WTC11 (cell line): Measurements from ENCODE around the gene TUBGCP2. TPM values are rescaled to one million over a fixed set of nuclear protein-coding genes. Genes with fewer than 3 reads are reported as not detected.

ENCODE experiments used
- ATAC-seq: fragments of 200-7000 bp; cut with Tn5 transposase; 2 replicates; pipeline ENCODE4 v1.10.0; 2021; ENCODE audit warnings: mild to moderate bottlenecking, moderate library complexity
- CTCF ChIA-PET: fragments of 300-600 bp; sonication (Branson Sonifier 250); formaldehyde crosslinking; loops from one replicate; lab custom pipeline; 2021; ENCODE audit warnings: antibody characterized with exemption; lab: Charles Lee
- POLR2A ChIA-PET: fragments of 350-600 bp; sonication (Branson Sonifier 250); formaldehyde crosslinking; loops from one replicate; lab custom pipeline; 2021; ENCODE audit warnings: antibody characterized with exemption; lab: Charles Lee
- DNase-seq: peaks from one replicate; pipeline ENCODE4 v3.0.0; 2021; ENCODE audit warnings: low spot score
- H3K27ac Mint-ChIP-seq: 2 replicates; pipeline ENCODE4 v1.8.0; 2021; ENCODE audit warnings: mixed read lengths
- H3K27me3 Mint-ChIP-seq: 2 replicates; pipeline ENCODE4 v1.8.0; 2021; ENCODE audit warnings: low read depth, mild to moderate bottlenecking, moderate library complexity, mixed read lengths
- H3K36me3 Mint-ChIP-seq: 2 replicates; pipeline ENCODE4 v1.8.0; 2021; ENCODE audit warnings: mixed read lengths
- H3K4me1 Mint-ChIP-seq: 2 replicates; pipeline ENCODE4 v1.8.0; 2022; ENCODE audit warnings: mixed read lengths
- H3K4me3 Mint-ChIP-seq: 2 replicates; pipeline ENCODE4 v1.8.0; 2021; ENCODE audit warnings: mild to moderate bottlenecking, moderate library complexity, mixed read lengths
- H3K9me3 Mint-ChIP-seq: 2 replicates; pipeline ENCODE4 v1.8.0; 2021; ENCODE audit warnings: mixed read lengths
- ATF1 ChIP-seq: sonication (generic); formaldehyde crosslinking; IDR thresholded peaks from 2 replicates; pipeline ENCODE4 v1.8.1; 2023; ENCODE audit warnings: mild to moderate bottlenecking, moderate library complexity, missing genetic modification reagents
- CTCF ChIP-seq: fragments of 200-600 bp; IDR thresholded peaks from 2 replicates; pipeline ENCODE4 v1.8.0; 2022; ENCODE audit warnings: antibody characterized with exemption
- EMX1 ChIP-seq: fragments of 250-450 bp; sonication (Bioruptor Pico); IDR thresholded peaks from 2 replicates; pipeline ENCODE4 v1.8.0; 2021; ENCODE audit warnings: mild to moderate bottlenecking
- ESRRA ChIP-seq: sonication (generic); formaldehyde crosslinking; IDR thresholded peaks from 2 replicates; pipeline ENCODE4 v1.8.1; 2022; ENCODE audit warnings: mild to moderate bottlenecking, missing genetic modification reagents, borderline replicate concordance
- FOXJ3 ChIP-seq: sonication (generic); formaldehyde crosslinking; IDR thresholded peaks from 2 replicates; pipeline ENCODE4 v1.9.0; 2021; ENCODE audit warnings: missing genetic modification reagents, mild to moderate bottlenecking, borderline replicate concordance
- FOXK1 ChIP-seq: sonication (generic); formaldehyde crosslinking; IDR thresholded peaks from 2 replicates; pipeline ENCODE4 v1.8.0; 2022; ENCODE audit warnings: mild to moderate bottlenecking, moderate library complexity, missing genetic modification reagents
- HMGXB4 ChIP-seq: sonication (generic); formaldehyde crosslinking; IDR thresholded peaks from 2 replicates; pipeline ENCODE4 v1.8.1; 2023; ENCODE audit warnings: mild to moderate bottlenecking, moderate library complexity, missing genetic modification reagents
- KAT7 ChIP-seq: sonication (generic); formaldehyde crosslinking; IDR thresholded peaks from 2 replicates; pipeline ENCODE4 v1.8.1; 2023; ENCODE audit warnings: missing genetic modification reagents, mild to moderate bottlenecking, borderline replicate concordance
- MYBL2 ChIP-seq: sonication (generic); formaldehyde crosslinking; IDR thresholded peaks from 2 replicates; pipeline ENCODE4 v1.8.1; 2023; ENCODE audit warnings: mild to moderate bottlenecking, moderate library complexity, missing genetic modification reagents
- NR1H2 ChIP-seq: sonication (generic); formaldehyde crosslinking; IDR thresholded peaks from 2 replicates; pipeline ENCODE4 v1.9.0; 2021; ENCODE audit warnings: mild to moderate bottlenecking, moderate library complexity, missing genetic modification reagents
- OVOL2 ChIP-seq: fragments of 250-450 bp; sonication (Bioruptor Pico); IDR thresholded peaks from 2 replicates; pipeline ENCODE4 v1.9.0; 2021; ENCODE audit warnings: mild to moderate bottlenecking, borderline replicate concordance
- PRDM15 ChIP-seq: sonication (generic); formaldehyde crosslinking; IDR thresholded peaks from 2 replicates; pipeline ENCODE4 v1.8.0; 2022; ENCODE audit warnings: missing genetic modification reagents
- RORB ChIP-seq: fragments of 250-450 bp; sonication (Bioruptor Pico); IDR thresholded peaks from 2 replicates; pipeline ENCODE4 v1.9.0; 2021; ENCODE audit warnings: mild to moderate bottlenecking
- SP1 ChIP-seq: sonication (generic); formaldehyde crosslinking; conservative IDR thresholded peaks from 2 replicates; pipeline ENCODE4 v1.8.1; 2022; ENCODE audit warnings: missing genetic modification reagents
- TEAD4 ChIP-seq: sonication (generic); formaldehyde crosslinking; IDR thresholded peaks from 2 replicates; pipeline ENCODE4 v1.8.0; 2022; ENCODE audit warnings: mild to moderate bottlenecking, missing genetic modification reagents
- ZNF317 ChIP-seq: sonication (generic); formaldehyde crosslinking; IDR thresholded peaks from 2 replicates; pipeline ENCODE4 v1.8.1; 2023; ENCODE audit warnings: low read depth, mild to moderate bottlenecking, moderate library complexity, missing genetic modification reagents, borderline replicate concordance
- total RNA-seq: library from RNA; stranded (reverse); gene quantifications from 3 replicates; pipeline ENCODE4 v1.2.3, GENCODE V29; 2021
- TF ChIP-seq, protein P1 (sequence below): sonication (generic); formaldehyde crosslinking; IDR thresholded peaks from 2 replicates; pipeline ENCODE4 v1.8.1; 2022; ENCODE audit warnings: low read depth, mild to moderate bottlenecking, moderate library complexity, missing genetic modification reagents, borderline replicate concordance
- TF ChIP-seq, protein P2 (sequence below): sonication (generic); formaldehyde crosslinking; IDR thresholded peaks from 2 replicates; pipeline ENCODE4 v1.8.1; 2023; ENCODE audit warnings: mild to moderate bottlenecking, missing genetic modification reagents, moderate library complexity
- TF ChIP-seq, protein P3 (sequence below): sonication (generic); formaldehyde crosslinking; IDR thresholded peaks from 2 replicates; pipeline ENCODE4 v1.8.1; 2023; ENCODE audit warnings: mild to moderate bottlenecking, missing genetic modification reagents, moderate library complexity

TUBGCP2 gene
- total RNA-seq, 1 experiment from 2014 or later: 62.5 TPM

DNA sequence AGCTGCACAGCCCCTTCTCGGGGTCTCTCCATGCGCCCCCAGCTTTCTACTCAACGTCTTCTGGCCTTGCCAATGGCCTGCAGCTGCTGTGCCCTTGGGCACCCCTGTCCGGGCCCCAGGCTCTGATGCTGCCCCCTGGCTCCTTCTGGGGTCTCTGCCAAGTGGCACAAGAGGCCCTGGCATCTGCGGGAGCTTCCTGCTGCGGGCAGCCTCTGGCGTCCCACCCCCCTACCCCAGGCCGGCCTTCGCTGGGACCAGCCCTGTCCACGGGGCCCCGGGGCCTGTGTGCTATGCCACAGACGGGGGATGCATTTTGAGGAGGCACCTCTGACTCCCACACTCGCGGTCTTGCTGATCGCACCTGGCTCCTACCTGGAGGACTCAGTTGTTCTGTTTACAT, 68.7 kb downstream of the TUBGCP2 start (continued):
- TF ChIP-seq, protein P1, sequence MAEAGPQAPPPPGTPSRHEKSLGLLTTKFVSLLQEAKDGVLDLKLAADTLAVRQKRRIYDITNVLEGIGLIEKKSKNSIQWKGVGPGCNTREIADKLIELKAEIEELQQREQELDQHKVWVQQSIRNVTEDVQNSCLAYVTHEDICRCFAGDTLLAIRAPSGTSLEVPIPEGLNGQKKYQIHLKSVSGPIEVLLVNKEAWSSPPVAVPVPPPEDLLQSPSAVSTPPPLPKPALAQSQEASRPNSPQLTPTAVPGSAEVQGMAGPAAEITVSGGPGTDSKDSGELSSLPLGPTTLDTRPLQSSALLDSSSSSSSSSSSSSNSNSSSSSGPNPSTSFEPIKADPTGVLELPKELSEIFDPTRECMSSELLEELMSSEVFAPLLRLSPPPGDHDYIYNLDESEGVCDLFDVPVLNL: no peak

- DNase-seq: no peak
- no peak for ATAC-seq
- peak overlapping the region; percentile 71 for H3K4me3 Mint-ChIP-seq
- ChIA-PET POLR2A (no interaction called here), CTCF (interaction anchor here (0.8 to 1.4 kb wide), 2 partner anchors 9 to 97 kb away, joined by 3 to 6 read pairs; no protein-coding TSS in a partner anchor)
- no peak overlapping the region for H3K27ac Mint-ChIP-seq
- peaks cover 33% of the 10 kb centered on the region for H3K4me1 Mint-ChIP-seq
- H3K9me3 Mint-ChIP-seq: no peaks in the 10 kb centered on the region
- peaks cover 11% of the 10 kb centered on the region for H3K36me3 Mint-ChIP-seq
- 0 out of 2 replicates have a peak, but pooled peaks have one; percentile 4 for TF ChIP-seq SP1 (CRISPR knock-in tag)
- no peak for TF ChIP-seq TEAD4 (CRISPR knock-in tag)
- peaks cover 47% of the 10 kb centered on the region for H3K27me3 Mint-ChIP-seq
These were observed 70.2 kb downstream of the TUBGCP2 start for GRCh38 chr10:133238466-133238804.

DNA sequence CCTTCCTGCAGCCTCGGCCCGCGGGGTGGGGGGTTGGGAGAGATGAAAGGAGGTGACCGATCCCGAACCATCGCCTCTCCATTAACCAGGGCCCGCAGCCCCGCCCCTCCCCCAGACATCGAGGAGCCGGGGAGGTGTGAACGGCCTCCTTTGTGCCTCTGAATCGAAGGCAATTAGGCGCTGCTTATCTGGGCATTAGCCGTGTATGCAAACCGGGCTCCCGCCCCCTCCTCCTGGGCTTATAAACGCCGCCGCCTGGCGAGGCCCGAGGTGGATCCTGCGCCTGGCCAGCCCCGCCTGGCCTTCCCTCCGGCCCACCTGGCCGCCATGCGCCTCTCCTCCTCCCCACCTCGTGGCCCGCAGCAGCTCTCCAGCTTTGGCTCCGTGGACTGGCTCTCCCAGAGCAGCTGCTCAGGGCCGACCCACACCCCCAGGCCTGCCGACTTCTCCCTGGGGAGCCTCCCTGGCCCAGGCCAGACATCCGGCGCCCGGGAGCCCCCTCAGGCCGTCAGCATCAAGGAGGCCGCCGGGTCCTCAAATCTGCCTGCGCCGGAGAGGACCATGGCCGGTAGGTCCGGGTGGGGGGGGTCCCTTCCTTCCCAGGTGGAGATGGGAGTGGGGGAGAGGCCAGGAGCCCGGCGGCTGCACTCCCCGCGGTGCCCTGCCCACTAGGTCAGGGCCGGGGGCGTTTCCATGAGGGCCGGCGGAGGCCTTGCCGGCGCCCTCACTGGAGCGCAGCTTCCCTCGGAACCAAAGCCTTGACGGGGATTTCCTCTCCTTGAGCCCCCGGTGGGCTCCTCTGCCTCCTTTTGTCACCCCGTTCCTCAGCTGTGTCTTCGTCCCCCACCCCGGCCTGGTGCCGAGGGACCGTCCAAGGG, 70.8 kb downstream of the TUBGCP2 start, which contains the start of gene VENTX:
Gene VENTX, plus strand, starts transcription at position 268 of the 878 bp plus-strand sequence. Its CDS starts 60 bp downstream, at position 328.
- CTCF ChIA-PET: interaction anchor here (0.8 to 1.4 kb wide), 2 partner anchors 9 to 97 kb away, joined by 3 to 6 read pairs; no protein-coding TSS in a partner anchor
- DNase-seq (peak; percentile 84), ATAC-seq (peak; percentile 50)
- peak within 1 kb of the TSS; percentile 71 for H3K4me3 Mint-ChIP-seq
- peaks cover 11% of the 10 kb centered on the region for H3K36me3 Mint-ChIP-seq
- no peak within 1 kb of the TSS for H3K27ac Mint-ChIP-seq
- H3K9me3 Mint-ChIP-seq: no peaks in the 10 kb centered on the region
- peaks cover 52% of the 10 kb centered on the region for H3K27me3 Mint-ChIP-seq
- H3K4me1 Mint-ChIP-seq: peaks cover 33% of the 10 kb centered on the region
- POLR2A ChIA-PET: no interaction called here
- TF ChIP-seq ESRRA (CRISPR knock-in tag) (peak; percentile 17; the same call in 1 of the 2 replicates), PRDM15 (CRISPR knock-in tag) (peak; percentile 51), KAT7 (CRISPR knock-in tag) (0 out of 2 replicates have a peak, but pooled peaks have one; percentile 63), RORB (no peak), NR1H2 (CRISPR knock-in tag) (peak; percentile 46; the same call in 1 of the 2 replicates), FOXJ3 (CRISPR knock-in tag) (no peak), MYBL2 (CRISPR knock-in tag) (peak; percentile 38; the same call in 1 of the 2 replicates), CTCF (no peak), TEAD4 (CRISPR knock-in tag) (peak; percentile 72; the same call in 1 of the 2 replicates), EMX1 (no peak), ZNF317 (CRISPR knock-in tag) (no peak), FOXK1 (peak; percentile 67), HMGXB4 (peak; percentile 37; the same call in 1 of the 2 replicates), OVOL2 (CRISPR knock-in tag) (no peak), ATF1 (CRISPR knock-in tag) (no peak)
- TF ChIP-seq, protein P2, sequence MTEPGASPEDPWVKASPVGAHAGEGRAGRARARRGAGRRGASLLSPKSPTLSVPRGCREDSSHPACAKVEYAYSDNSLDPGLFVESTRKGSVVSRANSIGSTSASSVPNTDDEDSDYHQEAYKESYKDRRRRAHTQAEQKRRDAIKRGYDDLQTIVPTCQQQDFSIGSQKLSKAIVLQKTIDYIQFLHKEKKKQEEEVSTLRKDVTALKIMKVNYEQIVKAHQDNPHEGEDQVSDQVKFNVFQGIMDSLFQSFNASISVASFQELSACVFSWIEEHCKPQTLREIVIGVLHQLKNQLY: no peak
- TF ChIP-seq, protein P3, sequence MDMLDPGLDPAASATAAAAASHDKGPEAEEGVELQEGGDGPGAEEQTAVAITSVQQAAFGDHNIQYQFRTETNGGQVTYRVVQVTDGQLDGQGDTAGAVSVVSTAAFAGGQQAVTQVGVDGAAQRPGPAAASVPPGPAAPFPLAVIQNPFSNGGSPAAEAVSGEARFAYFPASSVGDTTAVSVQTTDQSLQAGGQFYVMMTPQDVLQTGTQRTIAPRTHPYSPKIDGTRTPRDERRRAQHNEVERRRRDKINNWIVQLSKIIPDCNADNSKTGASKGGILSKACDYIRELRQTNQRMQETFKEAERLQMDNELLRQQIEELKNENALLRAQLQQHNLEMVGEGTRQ: 0 out of 2 replicates have a peak, but pooled peaks have one; percentile 11
